ENCODE data around the gene MGAT4B.

- TF ChIP-seq TAF1 (IDR thresholded peaks at IDR 0.05; ENCODE audit: low read depth, low read length) (no peak), POLR2A (IDR thresholded peaks at IDR 0.05; ENCODE audit: low read depth, low read length) (no peak), POLR2AphosphoS5 (IDR thresholded peaks at IDR 0.05; ENCODE audit: low read depth, low read length) (peak; percentile 56; the same call in 1 of the 2 replicates), SPI1 (IDR thresholded peaks at IDR 0.05; ENCODE audit: low read depth, low read length) (no peak), PAX5 (IDR thresholded peaks at IDR 0.05; ENCODE audit: insufficient read depth, low read length, severe bottlenecking) (no peak), POU2F2 (IDR thresholded peaks at IDR 0.05; ENCODE audit: low read depth, low read length) (no peak)
These were observed 30.7 kb upstream of the MGAT4B start for GRCh38 chr5:179837076-179838011.

Data from GM12891 (cell line).